ENCODE measurements around the gene NXPH4.

Gene NXPH4

GRCh38 chr12:57221169-57221917 lies 4.7 kb downstream of the NXPH4 start:
- Histone ChIP-seq H3K9ac (no peak overlapping the region), H3K27me3 (ENCODE audit: control insufficient read depth, insufficient read depth, low read length) (peaks cover 12% of the 10 kb centered on the region), H3K4me2 (ENCODE audit: low read length) (no peak overlapping the region), H3K9me3 (ENCODE audit: control insufficient read depth, low read length) (no peaks in the 10 kb centered on the region), H3K36me3 (ENCODE audit: control insufficient read depth, insufficient read depth, low read length) (no peaks in the 10 kb centered on the region), H3K79me2 (no peaks in the 10 kb centered on the region), H3K27ac (no peak overlapping the region), H2AFZ (no peak overlapping the region), H3K4me3 (ENCODE audit: low read depth, low read length) (no peak overlapping the region), H3K4me1 (peaks cover 3% of the 10 kb centered on the region)
- no peak for TF ChIP-seq CTCF (IDR thresholded peaks at IDR 0.05)

- no peak overlapping the region for H3K4me3 ChIP-seq (ENCODE audit: low read depth, low read length)
- H3K4me1 ChIP-seq, result peaks cover 2% of the 10 kb centered on the region
- TF ChIP-seq CTCF (IDR thresholded peaks at IDR 0.05), result no peak
- H3K4me2 ChIP-seq (ENCODE audit: low read length), result no peak overlapping the region
- no peaks in the 10 kb centered on the region for H3K9me3 ChIP-seq (ENCODE audit: control insufficient read depth, low read length)
- no peaks in the 10 kb centered on the region for H3K36me3 ChIP-seq (ENCODE audit: control insufficient read depth, insufficient read depth, low read length)
- H3K79me2 ChIP-seq, result no peaks in the 10 kb centered on the region
- H3K9ac ChIP-seq, result no peak overlapping the region
- no peak overlapping the region for H2AFZ ChIP-seq
- no peak overlapping the region for H3K27ac ChIP-seq
- peaks cover 12% of the 10 kb centered on the region for H3K27me3 ChIP-seq (ENCODE audit: control insufficient read depth, insufficient read depth, low read length)
These were observed 5.9 kb downstream of the NXPH4 start for GRCh38 chr12:57222286-57223190.

- Histone ChIP-seq H3K4me2 (ENCODE audit: low read length) (no peak overlapping the region), H3K4me3 (ENCODE audit: low read depth, low read length) (no peak overlapping the region), H3K36me3 (ENCODE audit: control insufficient read depth, insufficient read depth, low read length) (no peaks in the 10 kb centered on the region), H3K79me2 (no peaks in the 10 kb centered on the region), H3K9ac (no peak overlapping the region), H3K4me1 (no peaks in the 10 kb centered on the region), H3K27me3 (ENCODE audit: control insufficient read depth, insufficient read depth, low read length) (peaks cover 12% of the 10 kb centered on the region), H3K9me3 (ENCODE audit: control insufficient read depth, low read length) (no peaks in the 10 kb centered on the region), H2AFZ (no peak overlapping the region), H3K27ac (no peak overlapping the region)
- TF ChIP-seq CTCF (IDR thresholded peaks at IDR 0.05), result no peak
These were observed 6.9 kb downstream of the NXPH4 start for GRCh38 chr12:57223191-57224165.

- Histone ChIP-seq H3K4me3 (ENCODE audit: low read depth, low read length) (no peak overlapping the region), H3K79me2 (no peaks in the 10 kb centered on the region), H3K9me3 (ENCODE audit: control insufficient read depth, low read length) (no peaks in the 10 kb centered on the region), H3K36me3 (ENCODE audit: control insufficient read depth, insufficient read depth, low read length) (no peaks in the 10 kb centered on the region), H2AFZ (no peak overlapping the region), H3K27me3 (ENCODE audit: control insufficient read depth, insufficient read depth, low read length) (peaks cover 11% of the 10 kb centered on the region), H3K4me1 (no peaks in the 10 kb centered on the region), H3K27ac (no peak overlapping the region), H3K4me2 (ENCODE audit: low read length) (no peak overlapping the region), H3K9ac (no peak overlapping the region)
- TF ChIP-seq CTCF (IDR thresholded peaks at IDR 0.05), result no peak
These were observed 7.8 kb downstream of the NXPH4 start for GRCh38 chr12:57224278-57224972.

All from parathyroid adenoma (tissue), 2 donors.